ENCODE measurements around the gene ROM1. TPM values are rescaled to one million over a fixed set of nuclear protein-coding genes. Genes with fewer than 3 reads are reported as not detected.
A peak's percentile ranks its signal among the peaks of the same experiment; 100 is the strongest.

The ROM1 gene
- total RNA-seq, 1 experiment from 2014 or later: 1.6 TPM

- H3K9me3 Mint-ChIP-seq (ENCODE audit: low read depth, unreplicated experiment): no peaks in the 10 kb centered on the region
- no peak for TF ChIP-seq CTCF (IDR thresholded peaks at IDR 0.05; ENCODE audit: unreplicated experiment)
- H3K27me3 Mint-ChIP-seq (ENCODE audit: unreplicated experiment): no peaks in the 10 kb centered on the region
- peaks cover 35% of the 10 kb centered on the region for H3K4me1 Mint-ChIP-seq (ENCODE audit: low read depth, unreplicated experiment)
- no peak for DNase-seq
- no peak overlapping the region for H3K27ac Mint-ChIP-seq (ENCODE audit: unreplicated experiment)
- intact Hi-C loops (cut with micrococcal nuclease; ENCODE audit: unreplicated experiment): no loop called here
- peaks cover 61% of the 10 kb centered on the region for H3K36me3 Mint-ChIP-seq (ENCODE audit: insufficient read depth, unreplicated experiment)
- peak overlapping the region; percentile 88 for H3K4me3 Mint-ChIP-seq (ENCODE audit: low read depth, unreplicated experiment)
- no TSS peak for BruUV-seq (replicated peaks)
- CTCF ChIA-PET: no interaction called here
Observed at GRCh38 chr11:62603776-62604299, 9.2 kb upstream of the ROM1 start.

GRCh38 chr11:62604460-62605120, 8.5 kb upstream of the ROM1 start:
- Mint-ChIP-seq H3K36me3 (ENCODE audit: insufficient read depth, unreplicated experiment) (peaks cover 53% of the 10 kb centered on the region), H3K27me3 (ENCODE audit: unreplicated experiment) (no peaks in the 10 kb centered on the region), H3K9me3 (ENCODE audit: low read depth, unreplicated experiment) (no peaks in the 10 kb centered on the region), H3K4me1 (ENCODE audit: low read depth, unreplicated experiment) (peaks cover 27% of the 10 kb centered on the region), H3K4me3 (ENCODE audit: low read depth, unreplicated experiment) (no peak overlapping the region), H3K27ac (ENCODE audit: unreplicated experiment) (no peak overlapping the region)
- no peak for TF ChIP-seq CTCF (IDR thresholded peaks at IDR 0.05; ENCODE audit: unreplicated experiment)
- CTCF ChIA-PET: no interaction called here
- intact Hi-C loops (cut with micrococcal nuclease; ENCODE audit: unreplicated experiment): no loop called here
- no peak for DNase-seq
- BruUV-seq (replicated peaks): no TSS peak

GRCh38 chr11:62605467-62605866, 7.6 kb upstream of the ROM1 start:
- peaks cover 49% of the 10 kb centered on the region for H3K36me3 Mint-ChIP-seq (ENCODE audit: insufficient read depth, unreplicated experiment)
- H3K27ac Mint-ChIP-seq (ENCODE audit: unreplicated experiment): no peak overlapping the region
- CTCF ChIA-PET: no interaction called here
- peaks cover 19% of the 10 kb centered on the region for H3K4me1 Mint-ChIP-seq (ENCODE audit: low read depth, unreplicated experiment)
- no peak for DNase-seq
- H3K4me3 Mint-ChIP-seq (ENCODE audit: low read depth, unreplicated experiment): no peak overlapping the region
- no peaks in the 10 kb centered on the region for H3K27me3 Mint-ChIP-seq (ENCODE audit: unreplicated experiment)
- TF ChIP-seq CTCF (IDR thresholded peaks at IDR 0.05; ENCODE audit: unreplicated experiment): no peak
- H3K9me3 Mint-ChIP-seq (ENCODE audit: low read depth, unreplicated experiment): no peaks in the 10 kb centered on the region
- intact Hi-C loops (cut with micrococcal nuclease; ENCODE audit: unreplicated experiment): no loop called here
- no TSS peak for BruUV-seq (replicated peaks)

- CTCF ChIA-PET: no interaction called here
- Mint-ChIP-seq H3K9me3 (ENCODE audit: low read depth, unreplicated experiment) (no peaks in the 10 kb centered on the region), H3K27me3 (ENCODE audit: unreplicated experiment) (no peaks in the 10 kb centered on the region), H3K36me3 (ENCODE audit: insufficient read depth, unreplicated experiment) (peaks cover 49% of the 10 kb centered on the region), H3K27ac (ENCODE audit: unreplicated experiment) (no peak overlapping the region), H3K4me3 (ENCODE audit: low read depth, unreplicated experiment) (no peak overlapping the region), H3K4me1 (ENCODE audit: low read depth, unreplicated experiment) (peaks cover 19% of the 10 kb centered on the region)
- DNase-seq: no peak
- no peak for TF ChIP-seq CTCF (IDR thresholded peaks at IDR 0.05; ENCODE audit: unreplicated experiment)
- intact Hi-C loops (cut with micrococcal nuclease; ENCODE audit: unreplicated experiment): no loop called here
- BruUV-seq (replicated peaks): no TSS peak
Observed at GRCh38 chr11:62605902-62606301, 7.2 kb upstream of the ROM1 start.

Measured in Calu3 (cell line).